Measurements from ENCODE around the gene NCMAP. TPM values are rescaled to one million over a fixed set of nuclear protein-coding genes. Genes with fewer than 3 reads are reported as not detected.
"Not testable (repeated sequence)": the region's sequence is repeated elsewhere in the genome, so short reads cannot be mapped to it uniquely, and the experiment has no call there.

The NCMAP gene
- total and polyA plus RNA-seq, 2 of the 4 experiments (the other 2 are of a cell fraction) = not detected

DNA sequence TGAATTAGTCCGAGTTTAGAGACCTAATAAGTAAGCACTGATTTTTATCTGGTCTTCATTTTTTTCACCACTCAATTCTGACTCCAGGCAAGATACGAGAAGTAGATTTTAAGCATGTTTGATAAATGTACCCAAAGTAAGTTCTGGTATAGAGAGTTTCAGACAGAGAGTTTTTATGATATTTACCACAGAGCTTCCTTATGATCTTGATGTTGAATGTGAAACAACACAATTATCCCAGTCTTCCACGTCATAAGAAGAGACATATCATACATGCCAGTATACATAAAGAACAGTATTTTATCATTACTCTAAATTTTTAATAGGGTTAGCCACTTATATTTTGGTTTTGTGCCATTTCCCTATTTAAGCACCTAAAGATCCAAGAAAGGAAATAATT lies 7.8 kb upstream of the NCMAP start:
- CTCF ChIA-PET = no interaction called here
- no peak overlapping the region for H3K56ac ChIP-seq (ENCODE audit: extremely low read depth, insufficient read depth, low read length)
- H3K9ac ChIP-seq (ENCODE audit: low read depth, low read length) = no peak overlapping the region
- H3K27me3 ChIP-seq (ENCODE audit: control insufficient read depth, insufficient read depth, low read length) = peaks cover 18% of the 10 kb centered on the region
- no peak overlapping the region for H2BK5ac ChIP-seq (ENCODE audit: low read depth, low read length, poor library complexity, severe bottlenecking)
- dilution Hi-C loops (cut with HindIII; ENCODE audit: low sequenced_read_pairs, unreplicated experiment) (no loop called here), in situ Hi-C loops (cut with MboI; ENCODE audit: low sequenced_read_pairs) (no loop called here), intact Hi-C loops (cut with micrococcal nuclease) (no loop called here)
- no peak overlapping the region for H2BK120ac ChIP-seq (ENCODE audit: low read depth, low read length)
- WGBS, 2 experiments (ENCODE audit: extremely low coverage in 2 of 2, insufficient read length in 1 of 2) = no CpG with 5 or more reads among the region's 3 CpGs
- H2BK15ac ChIP-seq (ENCODE audit: low read depth, low read length) = no peak overlapping the region
- no TSS peak for BruUV-seq (replicated peaks)
- H3K9me3 ChIP-seq (ENCODE audit: control insufficient read depth, insufficient read depth, low read length) = no peaks in the 10 kb centered on the region
- no peak overlapping the region for H4K5ac ChIP-seq (ENCODE audit: low read depth, low read length)
- DNase-seq (no peak), ATAC-seq (ENCODE audit: low read depth) (no peak)
- H2BK20ac ChIP-seq (ENCODE audit: low read depth, low read length) = no peak overlapping the region
- H3K4me3 ChIP-seq (ENCODE audit: insufficient read depth, low read depth, low read length) = no peak overlapping the region
- TF ChIP-seq CHD1 (IDR thresholded peaks at IDR 0.05; ENCODE audit: low read depth, low read length) = no peak
- no peak for TF ChIP-seq FOS (IDR thresholded peaks at IDR 0.05; ENCODE audit: low read depth, low read length)
- TF ChIP-seq RFX5 (IDR thresholded peaks at IDR 0.05; ENCODE audit: low read depth, low read length) = no peak
- no peak for TF ChIP-seq MAZ (IDR thresholded peaks at IDR 0.05; ENCODE audit: borderline replicate concordance, low read depth, low read length)
- TF ChIP-seq, protein P1, sequence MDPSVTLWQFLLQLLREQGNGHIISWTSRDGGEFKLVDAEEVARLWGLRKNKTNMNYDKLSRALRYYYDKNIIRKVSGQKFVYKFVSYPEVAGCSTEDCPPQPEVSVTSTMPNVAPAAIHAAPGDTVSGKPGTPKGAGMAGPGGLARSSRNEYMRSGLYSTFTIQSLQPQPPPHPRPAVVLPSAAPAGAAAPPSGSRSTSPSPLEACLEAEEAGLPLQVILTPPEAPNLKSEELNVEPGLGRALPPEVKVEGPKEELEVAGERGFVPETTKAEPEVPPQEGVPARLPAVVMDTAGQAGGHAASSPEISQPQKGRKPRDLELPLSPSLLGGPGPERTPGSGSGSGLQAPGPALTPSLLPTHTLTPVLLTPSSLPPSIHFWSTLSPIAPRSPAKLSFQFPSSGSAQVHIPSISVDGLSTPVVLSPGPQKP (IDR thresholded peaks at IDR 0.05; ENCODE audit: borderline replicate concordance, low read depth, low read length) = no peak
- TF ChIP-seq MAFK (IDR thresholded peaks at IDR 0.05; ENCODE audit: low read depth, low read length) = no peak
- TF ChIP-seq MXI1 (IDR thresholded peaks at IDR 0.05; ENCODE audit: borderline replicate concordance, low read depth, low read length) = no peak
- no peak for TF ChIP-seq RAD21 (IDR thresholded peaks at IDR 0.05; ENCODE audit: low read length)
- TF ChIP-seq SMC3 (IDR thresholded peaks at IDR 0.05; ENCODE audit: low read depth, low read length) = no peak
- TF ChIP-seq POLR2A (IDR thresholded peaks at IDR 0.05; ENCODE audit: low read depth, low read length) = no peak
- H3K9me1 ChIP-seq (ENCODE audit: insufficient read depth, low read length) = no peaks in the 10 kb centered on the region; the same call in 1 of the 2 replicates
- no peak overlapping the region for H2AFZ ChIP-seq (replicated peaks; ENCODE audit: low read length, poor library complexity)
- H4K8ac ChIP-seq (ENCODE audit: low read depth in 2 of 2, low read length in 2 of 2) = no peak overlapping the region
- H3K27ac ChIP-seq (ENCODE audit: insufficient read depth, low read length) = no peak overlapping the region
- POLR2A ChIA-PET (ENCODE audit: unreplicated experiment) = no interaction called here
- no peak overlapping the region for H2AK5ac ChIP-seq (ENCODE audit: low read depth, low read length)
- no peaks in the 10 kb centered on the region; the same call in 1 of the 2 replicates for H3K4me1 ChIP-seq (ENCODE audit: control insufficient read depth, insufficient read depth, low read length)
- no peak overlapping the region for H2AK9ac ChIP-seq (replicated peaks; ENCODE audit: low read depth, low read length, poor library complexity)
- no peak overlapping the region for H3K23ac ChIP-seq (ENCODE audit: low read depth, low read length)
- no peak overlapping the region for H3K4me2 ChIP-seq (ENCODE audit: low read depth, low read length)
- H3K14ac ChIP-seq (replicated peaks; ENCODE audit: low read depth, low read length) = no peak overlapping the region
- H3K36me3 ChIP-seq (ENCODE audit: control insufficient read depth, insufficient read depth, low read length) = no peaks in the 10 kb centered on the region
- no peaks in the 10 kb centered on the region for H3K79me1 ChIP-seq (ENCODE audit: low read depth in 1 of 2, low read length in 2 of 2)
- H3K18ac ChIP-seq (ENCODE audit: low read depth, low read length) = no peak overlapping the region
- no peak overlapping the region for H3K4ac ChIP-seq (ENCODE audit: low read depth, low read length)
- H4K91ac ChIP-seq (ENCODE audit: insufficient read depth, low read depth, low read length) = no peak overlapping the region
- H4K20me1 ChIP-seq (ENCODE audit: insufficient read depth, low read length) = no peaks in the 10 kb centered on the region

DNA sequence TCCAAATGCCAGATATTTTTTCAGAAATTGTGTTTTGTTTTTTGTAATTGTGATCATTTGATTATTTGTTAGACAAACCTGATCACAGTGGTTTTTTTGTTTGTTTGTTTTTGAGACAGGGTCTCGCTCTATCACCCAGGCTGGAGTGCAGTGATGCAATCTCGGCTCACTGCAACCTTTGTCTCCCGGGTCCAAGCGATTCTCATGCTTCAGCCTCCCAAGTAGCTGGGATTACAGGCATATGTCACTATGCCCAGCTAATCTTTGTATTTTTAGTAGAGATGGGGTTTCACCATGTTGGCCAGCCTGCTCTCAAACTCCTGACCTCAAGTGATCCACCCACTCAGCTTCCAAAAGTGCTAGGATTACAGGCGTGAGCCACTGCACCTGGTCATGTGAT lies 6.7 kb upstream of the NCMAP start:
- BruUV-seq (replicated peaks); dilution Hi-C loops (cut with HindIII; ENCODE audit: low sequenced_read_pairs, unreplicated experiment); H3K4me2 ChIP-seq (ENCODE audit: low read depth, low read length); H4K8ac ChIP-seq (ENCODE audit: low read depth in 2 of 2, low read length in 2 of 2); in situ Hi-C loops (cut with MboI; ENCODE audit: low sequenced_read_pairs); H2BK120ac ChIP-seq (ENCODE audit: low read depth, low read length); H2AFZ ChIP-seq (replicated peaks; ENCODE audit: low read length, poor library complexity); H3K9ac ChIP-seq (ENCODE audit: low read depth, low read length); H3K9me3 ChIP-seq (ENCODE audit: control insufficient read depth, insufficient read depth, low read length); H3K4ac ChIP-seq (ENCODE audit: low read depth, low read length); H2AK9ac ChIP-seq (replicated peaks; ENCODE audit: low read depth, low read length, poor library complexity); H2BK5ac ChIP-seq (ENCODE audit: low read depth, low read length, poor library complexity, severe bottlenecking); H3K4me1 ChIP-seq (ENCODE audit: control insufficient read depth, insufficient read depth, low read length); H3K9me1 ChIP-seq (ENCODE audit: insufficient read depth, low read length); H3K4me3 ChIP-seq (ENCODE audit: insufficient read depth, low read depth, low read length); H3K27ac ChIP-seq (ENCODE audit: insufficient read depth, low read length); H3K79me1 ChIP-seq (ENCODE audit: low read depth in 1 of 2, low read length in 2 of 2); intact Hi-C loops (cut with micrococcal nuclease); POLR2A ChIA-PET (ENCODE audit: unreplicated experiment); H4K5ac ChIP-seq (ENCODE audit: low read depth, low read length); CTCF ChIA-PET; H3K18ac ChIP-seq (ENCODE audit: low read depth, low read length); H3K56ac ChIP-seq (ENCODE audit: extremely low read depth, insufficient read depth, low read length); ATAC-seq (ENCODE audit: low read depth); H3K23ac ChIP-seq (ENCODE audit: low read depth, low read length); H3K14ac ChIP-seq (replicated peaks; ENCODE audit: low read depth, low read length); H4K20me1 ChIP-seq (ENCODE audit: insufficient read depth, low read length); H3K36me3 ChIP-seq (ENCODE audit: control insufficient read depth, insufficient read depth, low read length); DNase-seq; H4K91ac ChIP-seq (ENCODE audit: insufficient read depth, low read depth, low read length); H2BK15ac ChIP-seq (ENCODE audit: low read depth, low read length); H2AK5ac ChIP-seq (ENCODE audit: low read depth, low read length); H2BK20ac ChIP-seq (ENCODE audit: low read depth, low read length): not testable (repeated sequence)
- peaks cover 27% of the 10 kb centered on the region for H3K27me3 ChIP-seq (ENCODE audit: control insufficient read depth, insufficient read depth, low read length)
- WGBS, 2 experiments (ENCODE audit: extremely low coverage in 2 of 2, insufficient read length in 1 of 2) = 40% methylated on average over 1 of the region's 5 CpGs; no CpG with 5 or more reads in 1 of the 2 experiments
